NCI-H345 treated with DMSO at 0.1 percent for 48 hours (cell line): ENCODE results near the gene FBXW7.
"Not testable (repeated sequence)": the region's sequence is repeated elsewhere in the genome, so short reads cannot be mapped to it uniquely, and the experiment has no call there.

ENCODE experiments used
- DNase-seq: peaks from one replicate; lab custom pipeline; 2025; ENCODE audit not compliant: unreplicated experiment; lab: John Stamatoyannopoulos, UW

Gene FBXW7

GRCh38 chr4:152550687-152551086 is 14.8 kb upstream of the FBXW7 start:
- DNase-seq, result not testable (repeated sequence)

- no peak for DNase-seq
Observed at GRCh38 chr4:152545088-152545487, 9.2 kb upstream of the FBXW7 start.

GRCh38 chr4:152544533-152544932 is 8.6 kb upstream of the FBXW7 start:
- not testable (repeated sequence) for DNase-seq

- no peak for DNase-seq
Observed at GRCh38 chr4:152540941-152541340, 5.0 kb upstream of the FBXW7 start.

- no peak for DNase-seq
Observed at GRCh38 chr4:152540293-152540674, 4.4 kb upstream of the FBXW7 start.

- DNase-seq, result no peak
Observed at GRCh38 chr4:152539556-152540292, 3.8 kb upstream of the FBXW7 start.

- no peak for DNase-seq
Observed at GRCh38 chr4:152537881-152538280, 2.0 kb upstream of the FBXW7 start.

GRCh38 chr4:152536545-152537182 is 772 bp upstream of the FBXW7 start:
- no peak for DNase-seq

- no peak for DNase-seq
Observed at GRCh38 chr4:152535360-152535902, 461 bp downstream of the FBXW7 start.

- no peak for DNase-seq
Observed at GRCh38 chr4:152534541-152535359, 1.1 kb downstream of the FBXW7 start.

GRCh38 chr4:152531479-152531878 is 4.4 kb downstream of the FBXW7 start:
- no peak for DNase-seq

GRCh38 chr4:152530600-152530999 is 5.3 kb downstream of the FBXW7 start:
- no peak for DNase-seq

- DNase-seq, result no peak
Observed at GRCh38 chr4:152529880-152530279, 6.0 kb downstream of the FBXW7 start.

GRCh38 chr4:152528060-152528459 is 7.8 kb downstream of the FBXW7 start:
- DNase-seq, result no peak

- no peak for DNase-seq
Observed at GRCh38 chr4:152525878-152526277, 10.0 kb downstream of the FBXW7 start.

GRCh38 chr4:152524427-152524826 is 11.5 kb downstream of the FBXW7 start:
- DNase-seq, result no peak

- DNase-seq, result no peak
Observed at GRCh38 chr4:152523731-152524130, 12.2 kb downstream of the FBXW7 start.

- DNase-seq, result no peak
Observed at GRCh38 chr4:152522754-152523153, 13.1 kb downstream of the FBXW7 start.

GRCh38 chr4:152522245-152522644 is 13.6 kb downstream of the FBXW7 start:
- DNase-seq, result no peak

- DNase-seq, result no peak
Observed at GRCh38 chr4:152516156-152516555, 19.7 kb downstream of the FBXW7 start.

GRCh38 chr4:152515678-152516077 is 20.2 kb downstream of the FBXW7 start:
- DNase-seq, result no peak

GRCh38 chr4:152514356-152514755 is 21.5 kb downstream of the FBXW7 start:
- DNase-seq, result no peak
